H1 (cell line): ENCODE measurements around the gene TAAR8. TPM values are rescaled to one million over a fixed set of nuclear protein-coding genes. Genes with fewer than 3 reads are reported as not detected.
A peak's percentile ranks its signal among the peaks of the same experiment; 100 is the strongest.

Experiments
- CTCF ChIA-PET: fragments of 300-600 bp; sonication (Branson Sonifier 250); formaldehyde crosslinking; loops from one replicate; lab custom pipeline; 2021; ENCODE audit not compliant: partially characterized antibody; lab: Charles Lee
- POLR2A ChIA-PET: fragments of 300-600 bp; sonication (Branson Sonifier 250); formaldehyde crosslinking; loops from one replicate; lab custom pipeline; 2021; ENCODE audit warnings: inconsistent platforms; ENCODE audit not compliant: partially characterized antibody; lab: Charles Lee
- DNase-seq, 2 experiments: peaks; one replicate each; pipeline versions ENCODE4 v3.0.0 to v3.0.0-alpha.2; 2010 to 2022; ENCODE audit warnings: low spot score in 2 of 2, low read depth in 1 of 2, mixed read lengths in 1 of 2
- FAIRE-seq: peaks from 2 replicates; lab custom pipeline; 2011; peaks lifted over from hg19 to GRCh38; lab: Jason Lieb, UNC
- H2AFZ ChIP-seq: 2 replicates; pipeline ENCODE4 v1.8.1; 2012; ENCODE audit warnings: low read length, inconsistent platforms
- H2AK5ac ChIP-seq: 2 replicates; pipeline ENCODE4 v1.6.1; 2013; ENCODE audit warnings: low read depth, low read length
- H2BK120ac ChIP-seq: replicated peaks from 2 replicates; pipeline ENCODE3; 2013; ENCODE audit warnings: low read depth, low read length, inconsistent platforms
- H2BK12ac ChIP-seq: 2 replicates; pipeline ENCODE4 v1.6.1; 2013; ENCODE audit warnings: low read depth, low read length
- H2BK15ac ChIP-seq: 2 replicates; pipeline ENCODE4 v1.6.1; 2013; ENCODE audit warnings: low read length
- H2BK20ac ChIP-seq: 2 replicates; pipeline ENCODE4 v1.6.1; 2013; ENCODE audit warnings: low read length
- H2BK5ac ChIP-seq: 2 replicates; pipeline ENCODE4 v1.6.1; 2013; ENCODE audit warnings: low read depth, low read length
- H3K14ac ChIP-seq: 2 replicates; pipeline ENCODE4 v1.6.1; 2013; ENCODE audit warnings: inconsistent platforms; ENCODE audit not compliant: insufficient read length
- H3K18ac ChIP-seq: 2 replicates; pipeline ENCODE4 v1.6.1; 2013; ENCODE audit warnings: low read length; ENCODE audit errors: extremely low read depth
- H3K23ac ChIP-seq: 2 replicates; pipeline ENCODE4 v1.6.1; 2013; ENCODE audit warnings: inconsistent platforms; ENCODE audit not compliant: insufficient read length
- H3K23me2 ChIP-seq: 2 replicates; pipeline ENCODE4 v1.6.1; 2013; ENCODE audit warnings: low read depth, low read length
- H3K27ac ChIP-seq: 2 replicates; pipeline ENCODE4 v1.6.1; 2011; ENCODE audit warnings: low read depth, low read length, inconsistent platforms
- H3K27me3 ChIP-seq, 4 experiments: replicated peaks in 1 of 4; 1 replicate in 1 of 4; 2 replicates in 3 of 4; pipeline versions ENCODE4 v1.6.1 to v1.8.1; 2011 to 2013; ENCODE audit warnings: low read length in 3 of 4, mild to moderate bottlenecking in 3 of 4, inconsistent platforms in 2 of 4, mixed read lengths in 2 of 4, moderate library complexity in 1 of 4; ENCODE audit not compliant: control insufficient read depth in 3 of 4, insufficient read depth in 3 of 4; ENCODE audit errors: extremely low read depth in 1 of 4
- H3K36me3 ChIP-seq, 4 experiments: 2 replicates each; pipeline versions ENCODE4 v1.6.1 to v1.8.1; 2011 to 2013; ENCODE audit warnings: mild to moderate bottlenecking in 4 of 4, low read length in 3 of 4, moderate library complexity in 2 of 4, control low read depth in 1 of 4, inconsistent platforms in 1 of 4; ENCODE audit not compliant: insufficient read depth in 4 of 4, control insufficient read depth in 2 of 4
- H3K4ac ChIP-seq: replicated peaks from 2 replicates; pipeline ENCODE3; 2013; ENCODE audit warnings: low read length, low read depth, mixed read lengths, inconsistent platforms; ENCODE audit not compliant: insufficient read length
- H3K4me1 ChIP-seq, 4 experiments: replicated peaks in 1 of 4; 1 replicate in 1 of 4; 2 replicates in 3 of 4; pipeline versions ENCODE4 v1.6.1 to v1.8.1; 2011 to 2013; ENCODE audit warnings: low read length in 3 of 4, inconsistent platforms in 2 of 4, mixed read lengths in 1 of 4; ENCODE audit not compliant: insufficient read depth in 4 of 4, control insufficient read depth in 3 of 4
- H3K4me2 ChIP-seq, 2 experiments: 2 replicates each; pipeline versions ENCODE4 v1.6.1 to v1.8.1; 2011 to 2013; ENCODE audit warnings: low read depth in 2 of 2, low read length in 2 of 2, control low read depth in 1 of 2, inconsistent platforms in 1 of 2, mild to moderate bottlenecking in 1 of 2; ENCODE audit not compliant: insufficient read depth in 1 of 2
- H3K4me3 ChIP-seq, 4 experiments: fragments of 200-600, 300-600 bp in 1 of 4; sonication (generic), shearing (Covaris generic), sonication (Bioruptor Twin) in 1 of 4; 2 replicates each; pipeline versions ENCODE4 v1.5.1 to v1.8.1; 2011 to 2016; ENCODE audit warnings: low read length in 4 of 4, low read depth in 3 of 4, control low read depth in 2 of 4, inconsistent platforms in 2 of 4, mild to moderate bottlenecking in 2 of 4, mixed read lengths in 1 of 4, moderate library complexity in 1 of 4; ENCODE audit not compliant: insufficient read depth in 2 of 4; ENCODE audit errors: extremely low read depth in 1 of 4
- H3K56ac ChIP-seq: replicated peaks from 2 replicates; pipeline ENCODE3; 2013; ENCODE audit warnings: low read depth, mild to moderate bottlenecking, mixed read lengths, low read length, inconsistent platforms; ENCODE audit not compliant: insufficient read length
- H3K79me1 ChIP-seq: 2 replicates; pipeline ENCODE4 v1.6.1; 2013; ENCODE audit warnings: low read depth, low read length, control low read depth
- H3K79me2 ChIP-seq, 2 experiments: 2 replicates each; pipeline versions ENCODE4 v1.6.1 to v1.8.1; 2012 to 2013; ENCODE audit warnings: low read length in 2 of 2, mild to moderate bottlenecking in 2 of 2, inconsistent platforms in 1 of 2; ENCODE audit not compliant: insufficient read depth in 2 of 2, control insufficient read depth in 1 of 2
- H3K9ac ChIP-seq, 4 experiments: replicated peaks in 1 of 4; 1 replicate in 1 of 4; 2 replicates in 3 of 4; pipeline versions ENCODE4 v1.6.1 to v1.8.1; 2011 to 2013; ENCODE audit warnings: low read depth in 3 of 4, low read length in 3 of 4, control low read depth in 2 of 4, mild to moderate bottlenecking in 2 of 4, moderate library complexity in 2 of 4, inconsistent platforms in 1 of 4; ENCODE audit errors: extremely low read depth in 1 of 4
- H3K9me3 ChIP-seq, 2 experiments: 2 replicates each; pipeline versions ENCODE4 v1.6.1 to v1.8.1; 2012 to 2013; ENCODE audit warnings: mild to moderate bottlenecking in 2 of 2, moderate library complexity in 2 of 2, control low read depth in 1 of 2, inconsistent platforms in 1 of 2, low read depth in 1 of 2, low read length in 1 of 2, mixed read lengths in 1 of 2; ENCODE audit not compliant: insufficient read depth in 2 of 2
- H4K20me1 ChIP-seq, 2 experiments: replicated peaks in 1 of 2; 2 replicates each; pipeline versions ENCODE3 to v1.8.1; 2011 to 2013; ENCODE audit warnings: inconsistent platforms in 2 of 2, low read length in 2 of 2, mild to moderate bottlenecking in 1 of 2; ENCODE audit not compliant: insufficient read depth in 2 of 2, control insufficient read depth in 1 of 2
- H4K5ac ChIP-seq: 2 replicates; pipeline ENCODE4 v1.6.1; 2013; ENCODE audit warnings: low read length, low read depth, mixed read lengths, inconsistent platforms; ENCODE audit not compliant: insufficient read length
- H4K8ac ChIP-seq: 2 replicates; pipeline ENCODE4 v1.8.0; 2013; ENCODE audit warnings: mild to moderate bottlenecking, moderate library complexity, low read length, inconsistent platforms; ENCODE audit not compliant: insufficient read depth; ENCODE audit errors: extremely low read depth
- H4K91ac ChIP-seq: replicated peaks from 2 replicates; pipeline ENCODE3; 2013; ENCODE audit warnings: low read length, mixed read lengths, inconsistent platforms; ENCODE audit not compliant: insufficient read length
- EGR1 ChIP-seq: IDR thresholded peaks from 2 replicates; pipeline ENCODE4 v1.6.1; 2011; ENCODE audit warnings: low read depth, low read length, borderline replicate concordance
- PHF8 ChIP-seq: fragments of 200-600 bp; sonication (generic); conservative IDR thresholded peaks from 2 replicates; pipeline ENCODE4 v1.7.1; 2012; ENCODE audit warnings: low read depth, mild to moderate bottlenecking, inconsistent platforms, low read length, moderate library complexity
- WGBS, 2 experiments: shearing (Covaris generic) in 1 of 2; methylation state at CpG; one replicate each; pipeline versions ENCODE4 v1.1.6 to v1.1.7; 2013 to 2015; ENCODE audit warnings: low lambda C conversion rate in 2 of 2, mixed read lengths in 2 of 2, inconsistent platforms in 1 of 2, low coverage in 1 of 2, missing lambda C conversion rate in 1 of 2; ENCODE audit not compliant: insufficient replicate concordance in 2 of 2, insufficient coverage in 1 of 2, insufficient read length in 1 of 2; ENCODE audit errors: extremely low coverage in 1 of 2, missing lambda C conversion rate in 1 of 2; 5-methylcytosine and 5-hydroxymethylcytosine counted together
- polyA plus RNA-seq, 7 experiments: library from polyadenylated mRNA; depleted of rRNA in 3 of 7; stranded (reverse) in 5 of 7; unstranded in 2 of 7; fragments of >200 nt in 5 of 7; fragments of 200-250 nt in 2 of 7; gene quantifications; 1 replicate in 5 of 7; 2 replicates in 1 of 7; 4 replicates in 1 of 7; pipeline versions ENCODE4 v1.2.1 to v1.2.3, GENCODE V29; 2011 to 2013; ENCODE audit warnings: missing spikeins in 2 of 7, mixed read lengths in 2 of 7
- total RNA-seq: library from RNA; stranded (reverse); fragmentation: NEBNext Ultra II Directional; extraction: Animal tissue kit (Norgen Biotek cat#: 25700); gene quantifications from 2 replicates; pipeline ENCODE4 v1.2.1, GENCODE V29; 2021
- TF ChIP-seq, protein P1 (sequence below), 3 experiments: IDR thresholded peaks; 1 replicate in 2 of 3; 2 replicates in 1 of 3; pipeline versions ENCODE4 v1.5.1 to v1.6.1; 2011; ENCODE audit warnings: low read length in 3 of 3, mild to moderate bottlenecking in 3 of 3, inconsistent platforms in 2 of 3, low read depth in 1 of 3, moderate library complexity in 1 of 3; ENCODE audit not compliant: insufficient read depth in 1 of 3; ENCODE audit errors: control extremely low read depth in 1 of 3

TAAR8 gene
- total and polyA plus RNA-seq, 2 of the 8 experiments (the other 6 are each of a cell fraction or from before 2014, with no cell fraction given): not detected

DNA sequence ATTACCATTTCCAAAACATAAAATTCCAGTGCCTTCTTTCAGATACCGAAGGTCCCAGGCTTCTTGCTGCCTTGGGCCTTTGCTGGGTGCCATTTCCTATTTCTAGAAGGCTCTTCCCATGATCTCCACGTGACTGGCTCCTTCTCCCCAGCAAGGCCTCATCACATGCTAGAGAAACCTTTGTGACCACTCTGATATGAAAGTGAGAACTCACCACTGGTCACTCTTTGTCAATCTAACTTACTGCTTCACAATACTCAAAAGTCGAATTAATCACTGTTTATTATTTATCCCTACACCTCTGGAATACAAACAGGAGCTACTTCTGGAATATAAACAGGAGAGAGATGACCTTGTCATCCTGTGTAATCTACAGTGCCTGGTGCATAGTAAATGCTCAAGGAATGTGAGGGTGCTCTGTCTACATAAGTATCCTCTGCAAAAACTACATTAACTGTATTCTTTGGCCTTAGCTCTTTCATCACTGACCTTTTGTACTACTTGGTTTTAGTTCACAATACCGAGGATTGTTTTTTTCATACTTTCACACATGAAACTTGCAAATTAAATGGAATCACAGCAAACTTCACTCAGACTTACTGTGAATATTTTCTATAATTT is 41.2 kb upstream of the TAAR8 start:
- H3K27me3 ChIP-seq: no peaks in the 10 kb centered on the region
- H3K9me3 ChIP-seq: no peaks in the 10 kb centered on the region
- peaks cover 6% of the 10 kb centered on the region; the same call in 1 of the 2 replicates for H3K79me1 ChIP-seq
- peaks cover 4% of the 10 kb centered on the region; the same call in 1 of the 2 replicates for H3K23me2 ChIP-seq
- H3K9ac ChIP-seq: no peak overlapping the region
- H3K27ac ChIP-seq: no peak overlapping the region
- H2BK5ac ChIP-seq: no peak overlapping the region
- peak overlapping the region; percentile 77 to 94 for H3K4me2 ChIP-seq
- ChIA-PET POLR2A (no interaction called here), CTCF (interaction anchor here (0.6 to 2.4 kb wide), 2 partner anchors 21 to 210 kb away, joined by 3 to 5 read pairs; no protein-coding TSS in a partner anchor)
- H4K91ac ChIP-seq: no peak overlapping the region
- peaks cover 0 to 4% (median under 1%) of the 10 kb centered on the region in 4 experiments; a peak in 3 of 7 replicates for H3K4me1 ChIP-seq
- H2BK12ac ChIP-seq: no peak overlapping the region
- H2BK20ac ChIP-seq: no peak overlapping the region
- no peak overlapping the region for H4K8ac ChIP-seq
- 82% methylated on average over 4 of the region's 4 CpGs; no CpG with 5 or more reads in 1 of the 2 experiments for WGBS, 2 experiments
- H3K4me3 ChIP-seq: peak overlapping the region in 1 of 4 experiments; percentile 83; a peak in 3 of 8 replicates
- DNase-seq (no peak), FAIRE-seq (no peak)
- no peak overlapping the region for H4K5ac ChIP-seq
- no peak overlapping the region for H3K23ac ChIP-seq
- H2AFZ ChIP-seq: no peak overlapping the region
- no peaks in the 10 kb centered on the region for H3K36me3 ChIP-seq
- H3K56ac ChIP-seq: no peak overlapping the region
- H2BK120ac ChIP-seq: no peak overlapping the region
- H4K20me1 ChIP-seq: no peaks in the 10 kb centered on the region
- 0 out of 2 replicates have a peak overlapping the region, but pooled peaks have one; percentile 16 for H2AK5ac ChIP-seq
- TF ChIP-seq, protein P1, sequence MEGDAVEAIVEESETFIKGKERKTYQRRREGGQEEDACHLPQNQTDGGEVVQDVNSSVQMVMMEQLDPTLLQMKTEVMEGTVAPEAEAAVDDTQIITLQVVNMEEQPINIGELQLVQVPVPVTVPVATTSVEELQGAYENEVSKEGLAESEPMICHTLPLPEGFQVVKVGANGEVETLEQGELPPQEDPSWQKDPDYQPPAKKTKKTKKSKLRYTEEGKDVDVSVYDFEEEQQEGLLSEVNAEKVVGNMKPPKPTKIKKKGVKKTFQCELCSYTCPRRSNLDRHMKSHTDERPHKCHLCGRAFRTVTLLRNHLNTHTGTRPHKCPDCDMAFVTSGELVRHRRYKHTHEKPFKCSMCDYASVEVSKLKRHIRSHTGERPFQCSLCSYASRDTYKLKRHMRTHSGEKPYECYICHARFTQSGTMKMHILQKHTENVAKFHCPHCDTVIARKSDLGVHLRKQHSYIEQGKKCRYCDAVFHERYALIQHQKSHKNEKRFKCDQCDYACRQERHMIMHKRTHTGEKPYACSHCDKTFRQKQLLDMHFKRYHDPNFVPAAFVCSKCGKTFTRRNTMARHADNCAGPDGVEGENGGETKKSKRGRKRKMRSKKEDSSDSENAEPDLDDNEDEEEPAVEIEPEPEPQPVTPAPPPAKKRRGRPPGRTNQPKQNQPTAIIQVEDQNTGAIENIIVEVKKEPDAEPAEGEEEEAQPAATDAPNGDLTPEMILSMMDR (IDR thresholded peaks at IDR 0.05; ENCODE audit: control extremely low read depth in 1 of 3, insufficient read depth in 1 of 3, low read depth in 1 of 3, low read length in 3 of 3): no peak
- TF ChIP-seq PHF8: no peak
- no peak for TF ChIP-seq EGR1
- TF ChIP-seq, all 59 proteins: peak for 0
- H3K4ac ChIP-seq: no peak overlapping the region
- no peak overlapping the region for H3K14ac ChIP-seq
- H3K79me2 ChIP-seq: peaks cover 0 to 56% of the 10 kb centered on the region in 2 experiments; a peak in 3 of 4 replicates
- no peak overlapping the region for H2BK15ac ChIP-seq
- H3K18ac ChIP-seq: no peak overlapping the region
